HUES6 (cell line): Measurements from ENCODE around the gene TEPSIN.

Experiments used
- H3K27ac ChIP-seq: 2 replicates; pipeline ENCODE4 v1.7.0; 2013; ENCODE audit warnings: low read depth, mild to moderate bottlenecking, low read length, inconsistent platforms
- H3K27me3 ChIP-seq: 2 replicates; pipeline ENCODE4 v1.6.1; 2013; ENCODE audit warnings: low read length; ENCODE audit not compliant: control insufficient read depth, insufficient read depth
- H3K36me3 ChIP-seq: 2 replicates; pipeline ENCODE4 v1.6.1; 2013; ENCODE audit warnings: low read length; ENCODE audit not compliant: control insufficient read depth, insufficient read depth
- H3K4me1 ChIP-seq: 2 replicates; pipeline ENCODE4 v1.6.1; 2013; ENCODE audit warnings: low read length; ENCODE audit not compliant: control insufficient read depth, insufficient read depth
- H3K4me3 ChIP-seq: 2 replicates; pipeline ENCODE4 v1.5.1; 2013; ENCODE audit warnings: low read depth, low read length
- H3K9ac ChIP-seq: one replicate; pipeline ENCODE4 v1.6.1; 2013; ENCODE audit warnings: mild to moderate bottlenecking, low read length
- H3K9me3 ChIP-seq: 2 replicates; pipeline ENCODE4 v1.6.1; 2013; ENCODE audit warnings: low read depth, low read length; ENCODE audit not compliant: control insufficient read depth, insufficient read depth

The TEPSIN gene

GRCh38 chr17:81213978-81214377 lies 24.9 kb downstream of the TEPSIN start:
- H3K9me3 ChIP-seq: no peaks in the 10 kb centered on the region
- H3K4me3 ChIP-seq: no peak overlapping the region
- H3K27ac ChIP-seq: no peak overlapping the region
- no peak overlapping the region for H3K9ac ChIP-seq
- H3K36me3 ChIP-seq: peaks cover 14% of the 10 kb centered on the region; the same call in 1 of the 2 replicates
- no peaks in the 10 kb centered on the region for H3K27me3 ChIP-seq
- no peaks in the 10 kb centered on the region for H3K4me1 ChIP-seq

GRCh38 chr17:81212365-81212764 lies 26.5 kb downstream of the TEPSIN start:
- H3K9me3 ChIP-seq: no peaks in the 10 kb centered on the region
- no peaks in the 10 kb centered on the region for H3K27me3 ChIP-seq
- no peak overlapping the region for H3K4me3 ChIP-seq
- no peaks in the 10 kb centered on the region for H3K4me1 ChIP-seq
- H3K9ac ChIP-seq: no peak overlapping the region
- H3K27ac ChIP-seq: no peak overlapping the region
- H3K36me3 ChIP-seq: peaks cover 24% of the 10 kb centered on the region; the same call in 1 of the 2 replicates

GRCh38 chr17:81210868-81211267 lies 28.0 kb downstream of the TEPSIN start:
- no peak overlapping the region for H3K27ac ChIP-seq
- no peaks in the 10 kb centered on the region for H3K27me3 ChIP-seq
- H3K9me3 ChIP-seq: no peaks in the 10 kb centered on the region
- H3K4me1 ChIP-seq: no peaks in the 10 kb centered on the region
- peaks cover 16% of the 10 kb centered on the region for H3K36me3 ChIP-seq
- no peak overlapping the region for H3K4me3 ChIP-seq
- H3K9ac ChIP-seq: no peak overlapping the region

- Histone ChIP-seq H3K27ac (no peak overlapping the region), H3K4me1 (no peaks in the 10 kb centered on the region), H3K9ac (no peak overlapping the region), H3K27me3 (no peaks in the 10 kb centered on the region), H3K36me3 (peaks cover 16% of the 10 kb centered on the region), H3K4me3 (no peak overlapping the region), H3K9me3 (no peaks in the 10 kb centered on the region)
Measured at GRCh38 chr17:81210466-81210865, 28.4 kb downstream of the TEPSIN start.

GRCh38 chr17:81209141-81209540 lies 29.7 kb downstream of the TEPSIN start:
- H3K9me3 ChIP-seq: no peaks in the 10 kb centered on the region
- no peak overlapping the region for H3K27ac ChIP-seq
- no peaks in the 10 kb centered on the region for H3K4me1 ChIP-seq
- no peaks in the 10 kb centered on the region for H3K27me3 ChIP-seq
- no peak overlapping the region for H3K4me3 ChIP-seq
- peaks cover 16% of the 10 kb centered on the region for H3K36me3 ChIP-seq
- H3K9ac ChIP-seq: no peak overlapping the region

- Histone ChIP-seq H3K4me3 (no peak overlapping the region), H3K27ac (no peak overlapping the region), H3K27me3 (no peaks in the 10 kb centered on the region), H3K9ac (no peak overlapping the region), H3K9me3 (no peaks in the 10 kb centered on the region), H3K4me1 (no peaks in the 10 kb centered on the region), H3K36me3 (peaks cover 19% of the 10 kb centered on the region)
Measured at GRCh38 chr17:81208651-81209050, 30.2 kb downstream of the TEPSIN start.

- H3K27ac ChIP-seq: no peak overlapping the region
Measured at GRCh38 chr17:81207610-81208581, 31.0 kb downstream of the TEPSIN start.

GRCh38 chr17:81206657-81207056 lies 32.2 kb downstream of the TEPSIN start:
- H3K27ac ChIP-seq: no peak overlapping the region
- no peak overlapping the region for H3K4me3 ChIP-seq
- peaks cover 30% of the 10 kb centered on the region for H3K36me3 ChIP-seq
- no peaks in the 10 kb centered on the region for H3K9me3 ChIP-seq
- no peaks in the 10 kb centered on the region for H3K4me1 ChIP-seq
- no peak overlapping the region for H3K9ac ChIP-seq
- H3K27me3 ChIP-seq: no peaks in the 10 kb centered on the region

More at GRCh38 chr17:81207610-81208581, 31.0 kb downstream of the TEPSIN start:
- no peaks in the 10 kb centered on the region for H3K9me3 ChIP-seq
- H3K9ac ChIP-seq: no peak overlapping the region
- no peaks in the 10 kb centered on the region for H3K4me1 ChIP-seq
- H3K4me3 ChIP-seq: no peak overlapping the region
- H3K36me3 ChIP-seq: peaks cover 26% of the 10 kb centered on the region
- no peaks in the 10 kb centered on the region for H3K27me3 ChIP-seq

GRCh38 chr17:81206166-81206565 lies 32.7 kb downstream of the TEPSIN start:
- Histone ChIP-seq H3K4me3 (no peak overlapping the region), H3K36me3 (peaks cover 30% of the 10 kb centered on the region), H3K27me3 (no peaks in the 10 kb centered on the region), H3K4me1 (no peaks in the 10 kb centered on the region; the same call in 1 of the 2 replicates), H3K27ac (no peak overlapping the region), H3K9me3 (no peaks in the 10 kb centered on the region), H3K9ac (no peak overlapping the region)

- Histone ChIP-seq H3K9me3 (no peaks in the 10 kb centered on the region), H3K9ac (no peak overlapping the region), H3K27ac (no peak overlapping the region), H3K36me3 (peaks cover 30% of the 10 kb centered on the region), H3K4me3 (no peak overlapping the region), H3K4me1 (no peaks in the 10 kb centered on the region; the same call in 1 of the 2 replicates), H3K27me3 (no peaks in the 10 kb centered on the region)
Measured at GRCh38 chr17:81204578-81204977, 34.3 kb downstream of the TEPSIN start.

- Histone ChIP-seq H3K9ac (no peak overlapping the region), H3K36me3 (peaks cover 38% of the 10 kb centered on the region), H3K4me1 (no peaks in the 10 kb centered on the region; the same call in 1 of the 2 replicates), H3K4me3 (no peak overlapping the region), H3K27ac (no peak overlapping the region), H3K27me3 (no peaks in the 10 kb centered on the region), H3K9me3 (no peaks in the 10 kb centered on the region)
Measured at GRCh38 chr17:81203136-81203535, 35.7 kb downstream of the TEPSIN start.
